ENCODE results near the gene ZCCHC9. TPM values are rescaled to one million over a fixed set of nuclear protein-coding genes. Genes with fewer than 3 reads are reported as not detected.
A peak's percentile ranks its signal among the peaks of the same experiment; 100 is the strongest.
"Not testable (repeated sequence)": the region's sequence is repeated elsewhere in the genome, so short reads cannot be mapped to it uniquely, and the experiment has no call there.

The ZCCHC9 gene, protein sequence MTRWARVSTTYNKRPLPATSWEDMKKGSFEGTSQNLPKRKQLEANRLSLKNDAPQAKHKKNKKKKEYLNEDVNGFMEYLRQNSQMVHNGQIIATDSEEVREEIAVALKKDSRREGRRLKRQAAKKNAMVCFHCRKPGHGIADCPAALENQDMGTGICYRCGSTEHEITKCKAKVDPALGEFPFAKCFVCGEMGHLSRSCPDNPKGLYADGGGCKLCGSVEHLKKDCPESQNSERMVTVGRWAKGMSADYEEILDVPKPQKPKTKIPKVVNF
- total RNA-seq = 10 to 100 TPM; 16.6 to 29.3 TPM
- polyA plus RNA-seq (ENCODE audit: insufficient read length in 2 of 2) = 10 to 100 TPM; 21.9 to 25.0 TPM
- long read RNA-seq, donor 1, full-length matches to known transcripts = 5 of 5 reads
- long read RNA-seq, donor 1, partial matches to known transcripts = 0 of 5 reads
- long read RNA-seq, donor 1, other reads (novel, unspliced or antisense) = 0 of 5 reads
- long read RNA-seq, donor 2, partial matches to known transcripts = 0 of 1 reads
- long read RNA-seq, donor 2, other reads (novel, unspliced or antisense) = 0 of 1 reads
- long read RNA-seq, donor 3, full-length matches to known transcripts = 5 of 5 reads
- long read RNA-seq, donor 3, partial matches to known transcripts = 0 of 5 reads
- long read RNA-seq, donor 3, other reads (novel, unspliced or antisense) = 0 of 5 reads
- long read RNA-seq, donor 4, full-length matches to known transcripts = 13 of 35 reads
- long read RNA-seq, donor 4, partial matches to known transcripts = 22 of 35 reads
- long read RNA-seq, donor 4, other reads (novel, unspliced or antisense) = 0 of 35 reads

GRCh38 chr5:81301271-81302015, at the start of gene ZCCHC9:
Gene ZCCHC9 (plus strand): TSS chr5:81301587. CDS start chr5:81304758, 3,171 bp downstream.
- Histone ChIP-seq H3K4me1 (ENCODE audit: control insufficient read depth, insufficient read depth, low read length) (peaks cover 12% of the 10 kb centered on the region), H3K36me3 (ENCODE audit: control insufficient read depth, insufficient read depth, low read length) (peaks cover 4% of the 10 kb centered on the region)
- 0% methylated on average over 48 of the region's 54 CpGs for WGBS (ENCODE audit: insufficient coverage)

GRCh38 chr5:81251922-81252321, 49.5 kb upstream of the ZCCHC9 start:
- DNase-seq (ENCODE audit: low read depth in 4 of 6, low spot score in 6 of 6) = no peak
- no peak overlapping the region for H3K4me3 ChIP-seq (ENCODE audit: low read depth, low read length)
- H3K4me1 ChIP-seq (ENCODE audit: control insufficient read depth, insufficient read depth, low read length) = peaks cover 4% of the 10 kb centered on the region
- no peaks in the 10 kb centered on the region for H3K9me3 ChIP-seq (ENCODE audit: control insufficient read depth, insufficient read depth, low read length)
- no peaks in the 10 kb centered on the region for H3K27me3 ChIP-seq (ENCODE audit: control insufficient read depth, insufficient read depth, low read length)
- WGBS (ENCODE audit: insufficient coverage) = 89% methylated on average over 3 of the region's 5 CpGs
- no peak overlapping the region for H3K27ac ChIP-seq (ENCODE audit: low read depth, low read length)
- H3K36me3 ChIP-seq (ENCODE audit: control insufficient read depth, insufficient read depth, low read length) = peaks cover 10% of the 10 kb centered on the region

More at GRCh38 chr5:81301271-81302015, at the start of gene ZCCHC9:
- Histone ChIP-seq H3K27me3 (ENCODE audit: control insufficient read depth, insufficient read depth, low read length) (no peaks in the 10 kb centered on the region), H3K27ac (ENCODE audit: low read depth, low read length) (peak within 1 kb of the TSS; percentile 95), H3K4me3 (ENCODE audit: low read depth, low read length) (peak within 1 kb of the TSS; percentile 69), H3K9me3 (ENCODE audit: control insufficient read depth, insufficient read depth, low read length) (no peaks in the 10 kb centered on the region)
- peak; percentile 86 to 99 (median 94) for DNase-seq (ENCODE audit: low read depth in 4 of 6, low spot score in 6 of 6)

GRCh38 chr5:81252904-81253303, 48.5 kb upstream of the ZCCHC9 start:
- H3K27me3 ChIP-seq (ENCODE audit: control insufficient read depth, insufficient read depth, low read length) = no peaks in the 10 kb centered on the region
- no peak overlapping the region for H3K27ac ChIP-seq (ENCODE audit: low read depth, low read length)
- no CpG with 5 or more reads among the region's 1 CpG for WGBS (ENCODE audit: insufficient coverage)
- H3K4me3 ChIP-seq (ENCODE audit: low read depth, low read length) = no peak overlapping the region
- peaks cover 4% of the 10 kb centered on the region for H3K4me1 ChIP-seq (ENCODE audit: control insufficient read depth, insufficient read depth, low read length)
- H3K9me3 ChIP-seq (ENCODE audit: control insufficient read depth, insufficient read depth, low read length) = no peaks in the 10 kb centered on the region
- peak in 1 of 6 donors; percentile 78 for DNase-seq (ENCODE audit: low read depth in 4 of 6, low spot score in 6 of 6)
- H3K36me3 ChIP-seq (ENCODE audit: control insufficient read depth, insufficient read depth, low read length) = peaks cover 10% of the 10 kb centered on the region

GRCh38 chr5:81253875-81254274, 47.5 kb upstream of the ZCCHC9 start:
- Histone ChIP-seq H3K27ac (ENCODE audit: low read depth, low read length) (no peak overlapping the region), H3K4me3 (ENCODE audit: low read depth, low read length) (no peak overlapping the region), H3K4me1 (ENCODE audit: control insufficient read depth, insufficient read depth, low read length) (peaks cover 4% of the 10 kb centered on the region), H3K27me3 (ENCODE audit: control insufficient read depth, insufficient read depth, low read length) (no peaks in the 10 kb centered on the region), H3K9me3 (ENCODE audit: control insufficient read depth, insufficient read depth, low read length) (no peaks in the 10 kb centered on the region), H3K36me3 (ENCODE audit: control insufficient read depth, insufficient read depth, low read length) (peaks cover 10% of the 10 kb centered on the region)
- DNase-seq (ENCODE audit: low read depth in 4 of 6, low spot score in 6 of 6) = no peak
- 73% methylated on average over 2 of the region's 4 CpGs for WGBS (ENCODE audit: insufficient coverage)

DNA sequence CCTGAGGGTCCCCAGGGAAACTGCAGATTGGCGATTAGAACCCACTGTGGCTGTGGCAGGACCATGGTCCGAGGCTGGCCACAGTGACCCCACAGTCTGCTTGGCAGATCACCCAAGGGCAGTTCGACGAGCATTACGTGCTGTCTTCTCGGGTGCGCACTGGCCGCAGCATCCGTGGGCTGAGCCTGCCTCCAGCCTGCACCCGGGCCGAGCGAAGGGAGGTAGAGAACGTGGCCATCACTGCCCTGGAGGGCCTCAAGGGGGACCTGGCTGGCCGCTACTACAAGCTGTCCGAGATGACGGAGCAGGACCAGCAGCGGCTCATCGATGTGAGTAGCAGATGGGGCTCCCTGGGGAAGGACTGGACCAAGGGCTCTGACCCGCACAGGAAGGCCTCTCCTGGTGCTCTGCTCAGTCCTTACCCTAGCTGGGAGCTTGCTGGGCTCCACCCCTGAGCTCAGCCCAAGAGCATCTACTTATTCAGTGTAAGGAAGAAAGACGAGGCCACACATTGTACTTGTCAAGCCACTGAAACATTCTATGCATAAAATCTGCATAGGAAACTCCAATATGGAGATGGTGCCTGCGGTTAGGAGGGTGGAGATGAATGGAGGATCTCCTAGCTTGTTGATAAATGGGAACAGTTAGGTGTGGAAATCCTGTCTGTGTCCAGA, 46.4 kb upstream of the ZCCHC9 start:
- no peak for DNase-seq (ENCODE audit: low read depth in 4 of 6, low spot score in 6 of 6)
- Histone ChIP-seq H3K4me1 (ENCODE audit: control insufficient read depth, insufficient read depth, low read length) (peaks cover 4% of the 10 kb centered on the region), H3K9me3 (ENCODE audit: control insufficient read depth, insufficient read depth, low read length) (peaks cover 1% of the 10 kb centered on the region), H3K36me3 (ENCODE audit: control insufficient read depth, insufficient read depth, low read length) (peaks cover 10% of the 10 kb centered on the region), H3K27ac (ENCODE audit: low read depth, low read length) (no peak overlapping the region), H3K27me3 (ENCODE audit: control insufficient read depth, insufficient read depth, low read length) (no peaks in the 10 kb centered on the region), H3K4me3 (ENCODE audit: low read depth, low read length) (no peak overlapping the region)
- 97% methylated on average over 19 of the region's 21 CpGs for WGBS (ENCODE audit: insufficient coverage)

- Histone ChIP-seq H3K4me3 (ENCODE audit: low read depth, low read length) (no peak overlapping the region), H3K27me3 (ENCODE audit: control insufficient read depth, insufficient read depth, low read length) (no peaks in the 10 kb centered on the region), H3K9me3 (ENCODE audit: control insufficient read depth, insufficient read depth, low read length) (peaks cover 1% of the 10 kb centered on the region), H3K27ac (ENCODE audit: low read depth, low read length) (no peak overlapping the region), H3K4me1 (ENCODE audit: control insufficient read depth, insufficient read depth, low read length) (peaks cover 4% of the 10 kb centered on the region), H3K36me3 (ENCODE audit: control insufficient read depth, insufficient read depth, low read length) (peaks cover 10% of the 10 kb centered on the region)
- DNase-seq (ENCODE audit: low read depth in 4 of 6, low spot score in 6 of 6) = no peak
- WGBS (ENCODE audit: insufficient coverage) = 86% methylated on average over 1 of the region's 1 CpG
Measured at GRCh38 chr5:81256766-81257165, 44.6 kb upstream of the ZCCHC9 start.

DNA sequence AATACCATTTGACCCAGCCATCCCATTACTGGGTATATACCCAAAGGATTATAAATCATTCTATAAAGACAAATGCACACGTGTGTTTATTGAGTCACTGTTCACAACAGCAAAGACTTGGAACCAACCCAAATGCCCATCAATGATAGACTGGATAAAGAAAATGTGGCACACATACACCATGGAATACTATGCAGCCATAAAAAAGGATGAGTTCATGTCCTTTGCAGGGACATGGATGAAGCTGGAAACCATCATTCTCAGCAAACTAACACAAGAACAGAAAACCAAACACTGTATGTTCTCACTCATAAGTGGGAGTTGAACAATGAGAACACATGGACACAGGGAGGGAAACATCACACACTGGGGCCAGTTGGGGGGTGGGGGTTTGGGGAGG, 38.6 kb upstream of the ZCCHC9 start:
- not testable (repeated sequence) for H3K27me3 ChIP-seq (ENCODE audit: control insufficient read depth, insufficient read depth, low read length); H3K9me3 ChIP-seq (ENCODE audit: control insufficient read depth, insufficient read depth, low read length); DNase-seq (ENCODE audit: low read depth in 4 of 6, low spot score in 6 of 6); H3K4me3 ChIP-seq (ENCODE audit: low read depth, low read length); H3K27ac ChIP-seq (ENCODE audit: low read depth, low read length); H3K4me1 ChIP-seq (ENCODE audit: control insufficient read depth, insufficient read depth, low read length); H3K36me3 ChIP-seq (ENCODE audit: control insufficient read depth, insufficient read depth, low read length)
- WGBS (ENCODE audit: insufficient coverage) = no CpG with 5 or more reads among the region's 1 CpG

GRCh38 chr5:81265101-81265500, 36.3 kb upstream of the ZCCHC9 start:
- H3K27me3 ChIP-seq (ENCODE audit: control insufficient read depth, insufficient read depth, low read length) = no peaks in the 10 kb centered on the region

More at GRCh38 chr5:81265101-81265500, 36.3 kb upstream of the ZCCHC9 start:
- no peak for DNase-seq (ENCODE audit: low read depth in 4 of 6, low spot score in 6 of 6)
- H3K36me3 ChIP-seq (ENCODE audit: control insufficient read depth, insufficient read depth, low read length) = no peaks in the 10 kb centered on the region
- peaks cover 3% of the 10 kb centered on the region for H3K9me3 ChIP-seq (ENCODE audit: control insufficient read depth, insufficient read depth, low read length)
- H3K4me1 ChIP-seq (ENCODE audit: control insufficient read depth, insufficient read depth, low read length) = no peaks in the 10 kb centered on the region
- no peak overlapping the region for H3K4me3 ChIP-seq (ENCODE audit: low read depth, low read length)
- H3K27ac ChIP-seq (ENCODE audit: low read depth, low read length) = no peak overlapping the region

All from spinal cord (tissue), 10 donors.